HG03097 (cell line): ENCODE measurements around the gene RNF19B.

ENCODE experiments used
- ATAC-seq: cut with Tn5 transposase; IDR thresholded peaks from one replicate; pipeline ENCODE4 v1.9.1; 2021; ENCODE audit not compliant: unreplicated experiment, low FRiP score

RNF19B gene

DNA sequence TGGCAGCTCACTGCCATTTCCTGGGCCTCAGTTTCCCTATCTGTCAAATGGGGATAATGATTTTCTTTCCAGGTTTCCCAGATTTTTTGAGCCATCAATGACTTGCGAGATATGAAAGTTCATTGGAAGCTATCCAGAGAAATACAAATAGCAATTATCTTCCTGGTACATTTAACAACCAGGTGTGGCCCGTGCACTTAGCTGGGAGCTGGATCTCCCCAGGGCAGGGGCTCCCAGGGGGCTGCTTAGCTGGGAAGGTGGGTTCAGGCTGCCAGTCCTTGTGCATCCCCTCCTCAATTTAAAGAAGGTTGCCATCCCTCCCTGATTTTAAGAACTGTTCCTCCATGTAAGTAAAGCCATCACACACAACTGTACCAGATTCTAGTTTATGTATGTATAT lies 59.8 kb downstream of the RNF19B start:
- ATAC-seq: no peak

DNA sequence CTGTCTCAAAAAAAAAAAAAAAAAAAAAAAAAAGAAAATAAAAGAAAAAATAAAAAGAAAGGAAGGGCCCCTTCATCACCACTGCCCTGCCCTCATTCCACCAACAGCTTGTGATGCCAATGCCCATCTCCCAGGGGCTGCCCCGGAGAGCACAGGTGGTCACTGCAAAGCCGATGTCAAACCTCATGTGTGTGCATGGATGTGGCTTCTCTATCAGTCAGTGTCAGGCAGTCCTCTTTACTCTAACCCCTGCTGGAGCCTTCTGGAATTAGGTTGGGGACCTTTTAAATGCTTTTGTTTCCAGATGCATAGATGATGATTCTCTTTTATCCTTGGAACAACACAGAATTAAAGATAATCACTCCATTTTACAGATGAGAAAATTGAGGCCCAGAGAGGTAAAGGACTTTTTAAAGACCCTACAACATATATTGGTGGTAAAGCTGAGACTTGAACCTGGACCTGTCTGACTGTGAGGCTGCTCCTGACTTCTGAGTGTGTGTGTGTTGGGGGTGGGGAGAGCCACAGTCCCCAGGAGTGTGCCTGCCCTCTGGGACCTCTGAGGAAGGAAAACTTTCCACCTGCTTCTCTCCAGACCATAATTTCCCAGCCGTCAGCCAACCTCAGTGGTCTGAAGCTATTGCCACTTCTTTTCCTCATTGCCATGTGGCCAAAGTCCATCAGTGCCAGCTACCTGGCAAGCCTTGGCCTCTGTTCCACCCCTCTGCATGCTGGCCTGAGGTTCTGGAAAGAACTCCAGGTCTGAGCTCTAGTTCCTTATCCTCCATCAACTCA lies 60.4 kb downstream of the RNF19B start:
- ATAC-seq: no peak

DNA sequence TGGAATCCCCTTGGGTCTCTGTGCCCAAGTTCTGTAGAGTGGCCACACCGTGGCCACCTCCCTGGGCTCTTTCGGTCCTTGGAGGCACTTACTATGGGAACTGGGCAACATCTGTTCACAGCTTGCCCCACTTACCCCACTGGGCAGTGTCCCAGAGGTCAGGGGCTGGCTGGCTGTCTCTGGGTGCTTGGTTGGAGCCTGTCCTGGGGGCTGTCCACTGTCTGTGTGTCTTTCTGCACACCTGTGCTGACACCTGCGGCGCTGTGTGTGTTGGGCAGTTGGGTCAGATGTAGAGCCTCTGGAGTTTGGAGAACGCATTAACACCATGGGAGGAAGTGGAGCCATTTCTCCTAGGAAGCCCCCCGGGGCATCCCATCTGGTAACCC lies 62.1 kb downstream of the RNF19B start:
- no peak for ATAC-seq

DNA sequence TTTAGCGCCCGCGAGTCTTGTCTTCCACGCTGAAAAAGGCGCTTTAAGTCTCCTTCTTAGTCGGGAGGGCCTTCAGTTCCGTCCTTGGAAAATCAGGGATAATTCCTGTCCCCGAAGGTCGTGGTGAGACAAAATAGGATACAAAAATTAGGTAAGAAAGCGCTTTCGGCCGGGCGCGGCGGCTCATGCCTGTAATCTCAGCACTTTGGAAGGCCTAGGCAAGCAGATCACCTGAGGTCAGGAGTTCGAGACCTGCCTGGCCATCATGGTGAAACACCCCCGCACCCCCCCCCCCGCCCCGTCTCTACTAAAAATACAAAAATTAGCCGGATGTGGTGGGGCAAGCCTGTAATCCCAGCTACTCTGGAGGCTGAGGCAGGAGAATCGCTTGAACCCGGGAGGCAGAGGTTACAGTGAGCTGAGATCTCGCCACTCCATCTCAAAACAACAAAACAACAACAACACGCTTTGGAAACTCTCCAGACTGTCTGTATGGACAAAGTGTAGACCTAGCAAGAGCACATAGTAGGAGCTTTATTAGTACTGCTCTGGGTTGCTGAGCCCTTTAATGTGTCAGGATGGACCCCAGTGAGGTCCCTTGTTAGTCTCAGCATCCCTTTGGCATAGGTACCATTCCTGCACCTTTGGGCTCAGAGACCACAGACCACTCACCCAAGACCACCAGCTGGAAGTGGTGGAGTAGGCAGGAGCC lies 62.6 kb downstream of the RNF19B start:
- ATAC-seq: no peak

DNA sequence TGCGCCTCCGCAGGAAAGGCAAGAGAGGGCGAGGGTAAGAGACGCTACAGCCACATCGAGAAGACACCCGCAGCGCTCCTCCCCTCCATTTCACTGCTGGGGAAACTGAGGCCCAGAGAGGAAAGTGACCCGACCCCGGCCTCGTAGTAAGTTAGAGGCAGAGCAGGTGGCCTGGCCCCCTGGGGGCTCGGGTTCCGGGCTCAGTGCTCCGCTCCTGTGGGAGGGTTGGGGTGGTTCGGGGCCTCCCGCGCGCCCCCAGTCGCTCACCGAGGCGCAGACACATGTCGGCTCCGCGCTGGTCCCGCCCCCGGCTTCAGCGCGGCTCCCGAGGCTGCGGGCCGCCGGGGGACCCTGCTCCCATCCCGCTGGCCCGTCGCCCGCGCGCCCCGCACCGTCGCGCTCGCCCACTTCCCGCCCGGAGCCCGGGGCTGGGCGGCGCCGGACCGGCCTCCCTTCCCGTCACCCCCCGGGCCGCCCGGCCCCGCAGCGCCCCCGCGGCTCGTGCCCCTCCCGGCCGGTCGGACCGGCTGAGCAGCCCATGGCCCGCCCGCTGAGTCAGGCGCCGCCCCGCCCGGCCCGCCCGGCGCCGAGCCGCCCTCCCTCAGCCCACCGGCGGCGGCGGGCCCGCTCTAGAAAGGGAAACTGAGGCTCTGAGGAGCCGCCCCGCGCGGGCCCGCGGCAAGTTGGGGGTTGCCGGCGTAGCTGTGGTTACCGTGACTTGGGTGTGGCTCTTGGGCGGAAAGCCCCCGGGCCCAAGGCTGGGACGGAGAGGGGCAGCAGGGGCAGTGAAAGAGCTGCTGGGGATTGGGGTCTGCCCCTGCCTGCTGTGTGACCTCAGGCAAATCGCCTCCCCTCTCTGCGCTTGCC lies 63.4 kb downstream of the RNF19B start, which contains the start of gene TMEM54:
Gene TMEM54, minus strand, starts transcription at position 434 of the 867 bp plus-strand sequence. Its CDS starts 151 bp downstream, at position 283.
- no peak for ATAC-seq

DNA sequence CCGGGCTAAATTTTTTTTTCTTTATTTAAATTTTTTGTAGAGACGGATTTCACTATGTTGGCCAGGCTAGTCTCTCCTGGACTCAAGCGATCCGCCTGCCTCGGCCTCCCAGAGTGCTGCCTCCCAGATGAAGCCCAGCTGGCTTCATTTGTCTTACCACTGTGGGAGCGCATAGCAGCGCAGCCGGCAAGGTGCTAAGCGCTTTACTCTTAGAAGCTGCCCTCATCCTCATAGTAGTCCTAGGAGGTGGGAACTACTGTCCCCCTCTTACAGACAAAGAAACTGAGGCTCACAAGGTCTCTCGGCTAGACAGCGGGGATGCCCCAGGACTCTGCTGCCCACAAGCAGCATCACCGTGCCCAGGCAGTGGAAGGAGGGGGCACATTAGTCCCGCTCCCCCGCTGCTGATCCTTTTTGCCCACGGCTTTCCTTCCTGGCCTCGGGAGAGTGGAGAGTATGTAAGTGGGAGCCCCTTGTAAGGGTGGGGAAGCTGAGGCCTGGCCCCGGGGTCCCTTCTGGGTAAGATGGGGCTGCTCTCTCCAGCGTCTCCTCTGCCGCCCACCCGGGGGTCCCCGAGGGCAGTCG lies 64.1 kb downstream of the RNF19B start:
- no peak for ATAC-seq

DNA sequence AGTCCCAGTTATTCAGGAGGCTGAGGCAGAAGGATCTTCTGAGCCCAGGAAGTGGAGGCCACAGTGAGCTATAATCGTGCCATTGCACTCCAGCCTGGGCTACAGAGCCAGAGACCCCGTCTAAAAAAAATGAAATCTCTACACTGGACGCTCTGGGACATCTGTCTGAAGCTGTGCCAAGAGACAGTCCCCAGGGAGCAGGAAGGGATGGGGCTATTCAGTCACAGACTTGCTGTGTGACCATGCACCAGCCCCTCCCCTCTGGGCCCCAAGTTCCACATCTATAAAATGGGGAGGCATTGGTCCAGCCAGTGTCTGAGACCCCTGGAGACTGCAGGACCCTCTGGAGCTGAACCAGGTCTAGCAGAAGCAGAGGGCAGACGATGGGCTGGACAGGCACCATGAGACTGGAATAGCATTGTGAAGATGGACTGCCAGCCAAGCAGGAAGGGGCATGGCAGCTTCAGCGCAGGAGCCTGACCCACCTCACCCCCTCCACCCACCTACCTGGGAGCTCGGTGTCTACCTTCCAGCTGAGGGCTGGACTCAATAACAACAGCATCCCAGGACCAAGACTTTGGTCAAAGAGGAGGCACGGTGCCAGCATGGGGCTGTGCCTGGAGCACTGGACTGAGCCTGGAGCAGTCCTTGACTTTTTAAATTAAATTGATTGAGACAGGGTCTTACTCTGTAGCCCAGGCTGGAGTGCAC lies 64.9 kb downstream of the RNF19B start:
- no peak for ATAC-seq

DNA sequence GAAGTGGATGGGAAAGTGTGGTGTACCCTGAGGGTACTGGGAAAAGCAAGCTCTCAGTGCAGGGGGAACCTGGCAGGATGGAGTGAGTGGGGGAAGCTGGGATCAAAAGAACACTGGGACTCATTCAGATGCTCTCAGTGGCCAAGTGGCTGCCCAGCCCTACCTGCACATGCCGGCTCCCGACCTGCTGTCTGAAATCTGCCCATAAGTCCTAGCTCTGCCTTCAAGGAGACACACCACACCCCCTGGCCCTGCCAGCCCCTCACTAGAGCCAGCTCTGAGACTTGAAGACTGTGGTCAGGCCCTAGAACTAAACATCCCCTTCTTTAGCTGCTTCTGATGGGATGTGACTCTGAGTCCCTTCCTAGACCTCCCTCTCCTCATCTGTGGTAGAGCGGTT lies 65.7 kb downstream of the RNF19B start:
- ATAC-seq: no peak

DNA sequence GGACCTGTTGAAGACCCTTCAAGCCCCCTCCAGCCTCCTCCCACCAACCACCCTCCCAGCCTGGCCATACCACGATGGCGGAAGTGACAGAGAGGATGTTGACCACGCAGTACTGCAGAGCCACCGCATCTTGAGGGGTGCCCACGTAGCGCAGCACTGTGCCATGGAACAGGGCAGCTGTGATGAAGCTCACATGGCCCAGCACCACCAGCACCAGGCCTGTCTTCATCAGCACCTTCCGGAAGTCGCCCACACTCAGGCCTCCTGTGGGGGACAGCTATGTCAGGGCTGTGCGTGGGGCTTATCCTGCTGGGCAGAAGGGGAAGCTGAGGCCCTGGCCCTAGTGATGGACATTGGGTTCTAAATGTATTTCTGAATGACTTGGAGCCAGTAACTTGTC lies 66.6 kb downstream of the RNF19B start:
- ATAC-seq: no peak

DNA sequence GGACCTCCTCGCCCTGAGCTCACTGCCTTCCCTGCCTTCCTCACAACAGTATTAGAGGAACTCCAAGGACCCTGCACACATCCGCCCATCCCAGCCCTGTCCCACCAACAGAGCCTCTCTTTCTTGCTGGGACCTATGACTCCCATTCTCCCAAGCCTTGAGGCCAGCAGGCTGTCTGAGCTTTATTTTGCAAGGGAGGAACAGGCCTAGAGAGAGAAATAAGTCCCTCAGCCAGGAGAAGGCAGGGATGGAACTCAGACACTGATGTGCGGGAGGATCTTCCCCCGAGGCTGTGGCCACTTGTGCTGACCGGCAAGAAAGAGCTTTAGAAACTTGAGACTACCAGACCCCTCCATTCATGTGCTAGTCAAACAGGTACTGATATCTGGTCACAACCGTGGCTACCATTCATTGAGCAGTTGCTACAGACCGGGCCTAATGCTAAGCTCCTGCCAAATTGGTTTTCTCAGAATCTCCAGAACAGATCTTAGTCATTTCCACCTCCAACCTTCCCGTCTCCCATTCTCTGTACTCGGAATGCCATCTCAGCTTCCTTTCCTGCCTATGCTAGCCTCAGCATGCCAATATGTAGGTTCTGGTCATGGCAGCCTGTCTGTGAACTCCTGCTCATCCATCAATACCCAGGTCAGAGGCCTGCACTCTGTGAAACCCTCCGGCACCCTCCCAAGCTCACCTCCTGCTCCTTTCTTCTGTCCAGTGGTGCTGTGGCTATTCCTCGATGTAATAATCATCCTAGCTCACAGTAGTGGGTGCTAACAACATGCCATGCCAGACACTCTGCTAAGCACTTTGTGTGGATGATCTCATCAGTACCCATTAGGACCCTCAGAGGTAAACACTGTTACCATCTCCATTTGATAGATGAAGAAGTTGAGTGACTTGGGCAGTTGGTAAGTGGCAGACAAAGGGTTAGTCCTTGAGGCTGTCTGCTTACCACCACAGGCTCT lies 67.2 kb downstream of the RNF19B start:
- ATAC-seq: no peak

DNA sequence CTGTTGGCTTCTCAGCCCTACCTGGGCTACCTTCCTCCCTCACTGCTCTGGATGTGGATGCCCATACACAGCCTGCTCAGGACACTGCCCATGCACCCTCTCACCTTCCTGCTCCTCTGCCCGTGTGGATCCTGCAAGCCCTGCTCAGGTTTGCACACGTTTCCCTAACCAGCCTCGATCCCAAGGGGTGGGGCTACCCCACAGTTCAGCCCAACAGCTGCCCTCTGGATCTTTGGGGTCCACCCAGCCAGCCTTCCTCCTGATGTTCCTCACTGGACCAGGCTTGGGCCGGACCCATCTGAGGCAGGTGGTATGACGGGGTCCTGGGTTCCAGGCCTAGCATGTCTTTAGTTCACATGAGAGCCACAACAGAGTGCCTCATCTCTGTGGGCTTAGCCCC lies 68.2 kb downstream of the RNF19B start:
- no peak for ATAC-seq

DNA sequence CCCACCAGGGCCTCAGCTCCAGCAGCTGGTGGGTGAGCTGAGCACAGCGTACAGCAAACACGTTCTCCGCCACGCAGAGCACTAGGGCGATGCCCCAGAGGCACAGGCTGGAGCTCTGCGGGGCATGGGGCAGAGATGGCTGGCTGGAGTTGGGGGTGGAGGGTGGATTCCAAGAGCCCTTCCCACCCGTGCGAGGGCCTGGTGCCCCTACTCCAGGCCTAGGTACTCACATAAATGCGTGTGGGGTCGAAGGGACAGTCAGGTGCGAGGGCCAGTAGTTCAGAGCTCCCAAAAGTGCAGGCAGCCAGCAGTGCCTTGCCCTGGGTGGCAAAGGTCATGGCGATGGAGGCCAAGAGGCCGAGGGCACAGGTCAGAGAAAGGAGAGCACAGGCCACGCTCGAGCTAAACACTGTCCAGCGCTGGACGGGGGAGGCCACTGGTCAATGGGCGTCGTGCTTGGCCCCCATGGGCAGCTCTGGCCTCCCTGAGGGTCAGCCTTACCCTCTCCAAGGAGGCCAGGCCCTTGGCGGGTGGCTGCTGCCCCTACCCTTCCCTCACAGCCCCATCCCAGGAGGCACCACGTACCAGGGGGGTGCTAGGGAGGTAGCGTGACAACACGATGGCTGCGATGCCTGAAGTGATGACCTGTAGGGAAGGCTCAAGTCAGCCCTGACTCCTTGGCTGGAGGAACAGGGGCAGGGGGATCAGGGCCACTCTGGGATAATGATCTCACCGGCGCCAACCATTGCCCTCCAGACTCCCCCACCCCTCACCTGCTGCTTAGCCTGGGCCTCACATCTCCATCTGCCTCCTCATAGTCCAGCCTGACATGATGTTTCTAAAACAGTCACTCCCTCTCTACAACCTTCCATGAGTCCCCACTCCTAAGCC lies 69.0 kb downstream of the RNF19B start:
- no peak for ATAC-seq

DNA sequence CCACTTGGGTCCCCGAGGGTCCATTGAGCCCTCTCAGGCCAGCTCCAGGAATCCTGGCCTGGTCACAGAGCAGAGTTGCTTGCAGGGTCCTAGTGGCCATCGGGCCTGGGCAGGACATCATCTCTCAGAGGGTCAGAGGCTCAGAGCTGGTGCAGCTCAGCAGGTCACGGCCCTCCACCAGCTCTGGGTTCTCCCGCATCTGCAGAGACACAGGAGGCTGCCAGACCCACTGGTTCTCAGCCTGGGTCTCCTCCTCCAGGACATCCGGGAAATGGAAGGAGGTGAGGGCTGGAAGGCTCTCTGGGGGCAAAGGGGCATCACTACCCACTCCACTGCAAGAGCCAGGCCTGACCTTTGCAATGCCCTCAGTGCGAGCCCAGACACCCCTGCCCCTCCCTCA lies 69.9 kb downstream of the RNF19B start:
- no peak for ATAC-seq

DNA sequence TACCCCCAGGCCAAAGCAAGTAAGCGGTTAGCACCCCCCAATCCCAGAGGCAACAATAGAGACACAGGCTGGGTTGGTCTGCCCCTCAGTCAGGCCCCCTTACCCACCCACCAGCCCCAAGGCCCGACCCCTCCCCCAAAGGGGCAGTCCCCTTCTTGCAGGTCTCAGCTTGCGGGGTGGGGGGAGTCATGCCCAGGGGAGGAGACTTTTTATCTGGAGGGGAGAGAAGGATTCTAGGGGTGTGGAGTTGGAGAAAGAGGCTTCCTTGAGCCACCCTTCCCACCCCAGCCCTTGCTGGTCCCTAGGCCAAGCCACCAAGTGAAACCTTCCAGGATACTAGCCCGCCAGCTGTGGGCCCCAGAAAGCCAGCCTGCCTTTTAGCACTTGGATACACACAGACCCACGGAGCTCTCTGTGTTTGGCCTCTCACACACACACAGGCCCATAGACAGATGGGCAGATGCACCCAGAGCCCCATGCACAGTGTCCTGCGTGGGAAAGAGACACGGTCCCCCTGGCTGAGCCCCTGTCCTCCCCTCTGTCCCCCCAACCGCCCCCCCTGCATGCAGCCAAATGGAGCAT lies 70.5 kb downstream of the RNF19B start:
- no peak for ATAC-seq

DNA sequence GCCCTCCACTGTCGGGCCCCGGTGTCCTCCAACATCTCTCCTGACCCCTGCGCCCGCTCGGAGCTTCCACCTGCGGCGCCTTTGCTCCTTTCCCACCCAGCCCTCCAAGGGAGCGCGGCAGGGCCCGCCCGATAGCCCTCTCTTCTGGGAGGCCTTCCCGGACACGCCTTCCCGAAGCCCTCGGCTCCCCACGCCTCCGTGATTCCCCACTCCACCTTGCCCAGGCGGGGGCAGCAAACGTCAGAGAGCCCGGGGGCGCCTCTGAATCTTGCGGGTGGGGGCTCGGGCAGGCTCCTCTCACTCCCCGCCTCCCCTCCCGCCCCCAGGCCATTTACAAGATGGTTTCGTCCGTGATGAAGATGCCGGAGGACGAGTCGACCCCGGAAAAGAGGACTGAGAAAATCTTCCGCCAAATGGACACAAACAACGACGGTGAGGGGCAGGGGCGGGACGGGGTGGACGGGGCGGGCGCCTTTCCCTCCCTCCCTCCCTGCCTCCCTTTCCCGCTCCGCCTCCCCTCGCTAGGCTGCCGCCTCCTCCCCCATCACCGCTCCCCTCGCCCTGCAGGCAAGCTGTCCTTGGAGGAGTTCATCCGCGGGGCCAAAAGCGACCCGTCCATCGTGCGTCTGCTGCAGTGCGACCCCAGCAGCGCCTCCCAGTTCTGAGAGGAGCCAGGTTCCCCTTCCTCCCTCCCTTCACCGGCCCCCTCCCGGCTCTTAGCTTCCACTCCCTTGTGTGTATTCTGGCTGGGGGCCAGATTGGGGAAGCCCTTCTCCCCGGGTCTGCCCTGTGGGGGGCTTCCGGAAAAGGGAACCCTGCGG lies 71.2 kb downstream of the RNF19B start:
- ATAC-seq: no peak

DNA sequence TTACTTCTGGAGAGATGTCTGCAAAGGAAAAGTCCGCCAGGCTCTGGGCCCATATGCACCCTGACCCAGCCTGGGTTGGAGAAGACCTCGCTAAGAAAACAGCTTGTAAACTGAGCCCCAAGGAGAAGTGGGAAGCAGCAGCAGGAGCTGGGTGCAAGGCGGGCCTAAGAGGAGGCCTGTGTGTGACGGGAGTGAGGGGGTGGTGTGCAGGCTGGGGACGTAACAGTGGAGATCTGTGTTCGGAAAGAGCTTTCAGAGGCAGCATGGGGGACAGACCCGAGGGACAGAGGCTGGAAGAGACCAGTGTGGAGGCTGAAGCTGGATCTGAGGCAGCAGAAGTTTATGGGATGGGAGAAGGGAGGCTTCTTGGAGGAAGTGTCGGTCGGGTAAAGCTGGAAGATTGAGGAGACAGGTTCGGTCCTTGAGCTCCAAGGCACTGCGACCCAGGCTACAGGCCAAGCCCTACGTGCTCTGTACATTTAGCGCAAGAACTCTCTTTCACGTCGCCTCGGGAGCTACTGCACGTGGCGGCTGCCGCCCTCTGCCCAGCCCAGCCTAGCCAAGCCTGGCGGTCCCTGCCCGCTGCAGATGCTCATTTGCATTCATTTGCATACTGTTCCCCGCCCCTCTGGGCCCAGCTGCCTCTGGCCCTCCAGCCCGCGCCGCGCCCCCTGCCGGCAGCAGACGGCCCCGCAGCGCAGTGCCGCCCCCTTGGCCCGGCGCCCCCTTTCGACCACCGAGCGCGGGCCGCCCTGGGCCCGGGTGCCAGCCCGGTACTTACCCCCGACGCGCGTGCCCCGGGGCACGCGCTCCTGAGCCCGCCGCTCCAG lies 72.0 kb downstream of the RNF19B start:
- ATAC-seq: no peak
